ENCODE results near the gene TMEM115.

The TMEM115 gene

GRCh38 chr3:50333744-50334328 is 25.5 kb downstream of the TMEM115 start:
- TF ChIP-seq REST (IDR thresholded peaks at IDR 0.05; ENCODE audit: insufficient replicate concordance, low read depth) = no peak
- no peak for TF ChIP-seq GABPA (IDR thresholded peaks at IDR 0.05; ENCODE audit: low read depth)
- no peak for TF ChIP-seq CTCF (IDR thresholded peaks at IDR 0.05; ENCODE audit: insufficient read depth, low read length)
- no peak; the same call in 1 of the 2 replicates for TF ChIP-seq POLR2AphosphoS5 (IDR thresholded peaks at IDR 0.05; ENCODE audit: low read depth)
- TF ChIP-seq SPI1 (IDR thresholded peaks at IDR 0.05; ENCODE audit: borderline replicate concordance, low read depth) = no peak
- Histone ChIP-seq H3K27me3 (ENCODE audit: insufficient read depth, poor library complexity, severe bottlenecking) (no peaks in the 10 kb centered on the region), H3K4me3 (replicated peaks; ENCODE audit: insufficient read depth, low read length) (no peak overlapping the region), H3K27ac (replicated peaks) (no peak overlapping the region)
- no peak for DNase-seq (ENCODE audit: low read depth in 1 of 2, low spot score in 1 of 2)

- no peak for TF ChIP-seq GABPA (IDR thresholded peaks at IDR 0.05; ENCODE audit: low read depth)
- TF ChIP-seq SPI1 (IDR thresholded peaks at IDR 0.05; ENCODE audit: borderline replicate concordance, low read depth) = no peak
- TF ChIP-seq POLR2AphosphoS5 (IDR thresholded peaks at IDR 0.05; ENCODE audit: low read depth) = no peak
- no peak for TF ChIP-seq CTCF (IDR thresholded peaks at IDR 0.05; ENCODE audit: insufficient read depth, low read length)
- TF ChIP-seq REST (IDR thresholded peaks at IDR 0.05; ENCODE audit: insufficient replicate concordance, low read depth) = no peak
- Histone ChIP-seq H3K4me3 (replicated peaks; ENCODE audit: insufficient read depth, low read length) (no peak overlapping the region), H3K27me3 (ENCODE audit: insufficient read depth, poor library complexity, severe bottlenecking) (no peaks in the 10 kb centered on the region), H3K27ac (replicated peaks) (no peak overlapping the region)
- no peak for DNase-seq (ENCODE audit: low read depth in 1 of 2, low spot score in 1 of 2)
These were observed 27.9 kb downstream of the TMEM115 start for GRCh38 chr3:50331364-50331907.

- H3K4me3 ChIP-seq (replicated peaks; ENCODE audit: insufficient read depth, low read length) = no peak overlapping the region
- TF ChIP-seq CTCF (IDR thresholded peaks at IDR 0.05; ENCODE audit: insufficient read depth, low read length) (no peak), REST (IDR thresholded peaks at IDR 0.05; ENCODE audit: insufficient replicate concordance, low read depth) (no peak), GABPA (IDR thresholded peaks at IDR 0.05; ENCODE audit: low read depth) (no peak), POLR2AphosphoS5 (IDR thresholded peaks at IDR 0.05; ENCODE audit: low read depth) (no peak), SPI1 (IDR thresholded peaks at IDR 0.05; ENCODE audit: borderline replicate concordance, low read depth) (no peak)
- no peak overlapping the region for H3K27ac ChIP-seq (replicated peaks)
- no peak for DNase-seq (ENCODE audit: low read depth in 1 of 2, low spot score in 1 of 2)
- no peaks in the 10 kb centered on the region for H3K27me3 ChIP-seq (ENCODE audit: insufficient read depth, poor library complexity, severe bottlenecking)
These were observed 29.0 kb downstream of the TMEM115 start for GRCh38 chr3:50330330-50330729.

All from HL-60 (cell line).